ENCODE results near the gene SRSF1. TPM values are rescaled to one million over a fixed set of nuclear protein-coding genes. Genes with fewer than 3 reads are reported as not detected.

The SRSF1 gene
- polyA plus RNA-seq, 3 donors: 51.2 to 72.1 (median 61.6) TPM

- Histone ChIP-seq H3K4me3 (replicated peaks in 1 of 3; ENCODE audit: low read depth in 2 of 3, low read length in 3 of 3) (no peak overlapping the region), H3K79me2 (ENCODE audit: insufficient read depth, low read length) (no peaks in the 10 kb centered on the region), H2AFZ (ENCODE audit: insufficient read depth, low read depth, low read length, poor library complexity, severe bottlenecking) (no peak overlapping the region), H3K9me3 (replicated peaks in 1 of 2; ENCODE audit: control insufficient read depth in 1 of 2, insufficient read depth in 1 of 2, low read length in 2 of 2) (no peaks in the 10 kb centered on the region), H3K4me1 (ENCODE audit: control insufficient read depth in 1 of 2, insufficient read depth in 2 of 2, low read length in 2 of 2) (peaks cover 7% of the 10 kb centered on the region in 2 donors), H3K9ac (ENCODE audit: insufficient read depth, low read length, poor library complexity, severe bottlenecking) (no peak overlapping the region), H3K4me2 (replicated peaks; ENCODE audit: extremely low read depth, low read length, poor library complexity, severe bottlenecking) (no peak overlapping the region), H4K20me1 (ENCODE audit: insufficient read depth, low read length) (no peaks in the 10 kb centered on the region), H3K27ac (ENCODE audit: low read depth in 1 of 2, low read length in 2 of 2) (no peak overlapping the region), H3K27me3 (ENCODE audit: control insufficient read depth in 2 of 2, insufficient read depth in 2 of 2, low read length in 2 of 2) (peaks cover 4 to 6% of the 10 kb centered on the region in 2 donors), H3K36me3 (replicated peaks in 1 of 2; ENCODE audit: control insufficient read depth in 1 of 2, insufficient read depth in 2 of 2, low read length in 2 of 2) (no peaks in the 10 kb centered on the region)
- Mint-ChIP-seq H3K27ac (no peak overlapping the region), H3K9me3 (no peaks in the 10 kb centered on the region), H3K4me1 (peaks cover 6% of the 10 kb centered on the region), H3K36me3 (no peaks in the 10 kb centered on the region), H3K4me3 (peak overlapping the region in 1 of 2 donors; percentile 53), H3K27me3 (ENCODE audit: low read depth in 3 of 3) (peaks cover 2 to 12% (median 8%) of the 10 kb centered on the region in 3 donors)
- no peak for TF ChIP-seq CTCF (IDR thresholded peaks at IDR 0.05)
- no CpG with 5 or more reads among the region's 3 CpGs for WGBS (ENCODE audit: insufficient coverage)
- intact Hi-C loops (cut with micrococcal nuclease): no loop called here
- no peak for DNase-seq
Measured at GRCh38 chr17:58019039-58019438, 12.0 kb upstream of the SRSF1 start.

GRCh38 chr17:58010067-58010799 lies 3.2 kb upstream of the SRSF1 start:
- Mint-ChIP-seq H3K9me3 (no peaks in the 10 kb centered on the region), H3K27me3 (ENCODE audit: low read depth in 3 of 3) (peaks cover under 1 to 14% (median 2%) of the 10 kb centered on the region in 3 donors), H3K4me1 (peaks cover 22% of the 10 kb centered on the region), H3K4me3 (no peak overlapping the region), H3K27ac (no peak overlapping the region), H3K36me3 (peaks cover 6% of the 10 kb centered on the region in 2 donors)
- no peak for TF ChIP-seq CTCF (IDR thresholded peaks at IDR 0.05)
- Histone ChIP-seq H4K20me1 (ENCODE audit: insufficient read depth, low read length) (peaks cover 16% of the 10 kb centered on the region), H3K4me1 (ENCODE audit: control insufficient read depth in 1 of 2, insufficient read depth in 2 of 2, low read length in 2 of 2) (peaks cover 20 to 28% of the 10 kb centered on the region in 2 donors), H3K9me3 (replicated peaks in 1 of 2; ENCODE audit: control insufficient read depth in 1 of 2, insufficient read depth in 1 of 2, low read length in 2 of 2) (no peaks in the 10 kb centered on the region), H3K27me3 (ENCODE audit: control insufficient read depth in 2 of 2, insufficient read depth in 2 of 2, low read length in 2 of 2) (no peaks in the 10 kb centered on the region), H3K79me2 (ENCODE audit: insufficient read depth, low read length) (peaks cover 18% of the 10 kb centered on the region), H3K4me3 (replicated peaks in 1 of 3; ENCODE audit: low read depth in 2 of 3, low read length in 3 of 3) (no peak overlapping the region), H2AFZ (ENCODE audit: insufficient read depth, low read depth, low read length, poor library complexity, severe bottlenecking) (no peak overlapping the region), H3K9ac (ENCODE audit: insufficient read depth, low read length, poor library complexity, severe bottlenecking) (no peak overlapping the region), H3K36me3 (replicated peaks in 1 of 2; ENCODE audit: control insufficient read depth in 1 of 2, insufficient read depth in 2 of 2, low read length in 2 of 2) (peaks cover 4 to 6% of the 10 kb centered on the region in 2 donors), H3K4me2 (replicated peaks; ENCODE audit: extremely low read depth, low read length, poor library complexity, severe bottlenecking) (no peak overlapping the region), H3K27ac (ENCODE audit: low read depth in 1 of 2, low read length in 2 of 2) (no peak overlapping the region)
- 96% methylated on average over 4 of the region's 10 CpGs for WGBS (ENCODE audit: insufficient coverage)
- intact Hi-C loops (cut with micrococcal nuclease): no loop called here
- DNase-seq: no peak
